HG02678 (cell line): Measurements from ENCODE around the gene DPF3.
"Not testable (repeated sequence)": the region's sequence is repeated elsewhere in the genome, so short reads cannot be mapped to it uniquely, and the experiment has no call there.

Source experiments
- ATAC-seq: cut with Tn5 transposase; IDR thresholded peaks from one replicate; pipeline ENCODE4 v1.9.1; 2021; ENCODE audit warnings: mild to moderate bottlenecking, moderate library complexity; ENCODE audit not compliant: unreplicated experiment

Gene DPF3

DNA sequence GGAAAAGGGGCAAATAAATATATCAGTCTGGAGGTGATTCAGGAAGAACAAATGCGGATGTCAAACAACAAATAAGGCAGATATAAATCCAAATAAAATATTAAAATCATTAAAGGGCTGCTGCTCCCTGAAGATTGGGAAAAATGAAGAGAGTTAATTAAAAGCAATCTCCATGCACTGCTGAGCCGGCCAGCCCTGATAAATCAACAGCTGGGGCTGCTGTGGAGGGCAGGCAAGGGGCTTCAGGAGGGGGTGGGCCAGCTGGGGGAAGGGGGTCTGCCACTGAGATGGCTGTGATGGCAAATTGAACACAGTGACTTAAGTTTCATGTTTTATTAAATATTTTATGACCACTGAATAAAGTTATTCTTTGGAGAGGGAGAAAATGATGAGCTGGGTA lies 12.4 kb downstream of the DPF3 start:
- no peak for ATAC-seq

- no peak for ATAC-seq
Observed at GRCh38 chr14:72880820-72881219, 13.1 kb downstream of the DPF3 start.

GRCh38 chr14:72880164-72880563 lies 13.7 kb downstream of the DPF3 start:
- ATAC-seq = no peak

DNA sequence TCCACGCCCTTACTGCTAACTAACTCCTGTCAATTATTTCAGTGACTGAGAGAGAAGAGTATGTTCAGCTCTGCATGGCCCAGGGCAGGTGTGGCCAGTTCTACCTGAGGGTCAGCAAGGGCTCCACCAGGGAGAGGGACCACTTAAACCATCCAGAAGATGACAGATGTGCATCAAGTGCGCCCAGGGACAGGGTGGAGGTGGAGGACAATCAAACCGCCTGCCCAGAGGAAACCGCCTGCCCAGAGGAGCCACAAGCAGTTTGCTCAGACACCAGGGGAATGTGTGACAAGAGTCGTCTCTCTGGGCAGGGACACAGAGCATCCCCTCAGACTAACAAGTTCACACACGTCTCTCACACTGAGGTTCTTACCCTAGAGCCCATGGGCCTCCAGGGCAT lies 14.5 kb downstream of the DPF3 start:
- no peak for ATAC-seq

DNA sequence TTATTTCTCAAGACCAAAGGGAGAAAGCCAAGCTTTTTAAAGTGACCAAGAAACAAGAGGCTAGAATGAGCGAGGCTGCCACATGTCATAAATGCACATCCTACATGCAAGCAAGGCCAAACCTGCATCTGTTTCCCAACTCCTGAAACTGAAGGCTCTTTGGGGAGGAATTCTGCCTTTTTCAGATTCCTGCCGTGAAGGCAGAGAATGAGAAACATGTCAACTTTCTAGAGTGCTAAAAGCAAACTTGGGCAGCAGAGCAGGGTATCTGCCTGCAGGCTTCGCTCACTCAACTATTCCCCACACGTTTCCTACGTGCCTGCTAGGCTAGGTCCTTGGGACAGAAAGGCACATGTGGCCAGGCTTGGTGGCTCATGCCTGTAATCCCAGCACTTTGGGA lies 15.2 kb downstream of the DPF3 start:
- ATAC-seq = no peak

DNA sequence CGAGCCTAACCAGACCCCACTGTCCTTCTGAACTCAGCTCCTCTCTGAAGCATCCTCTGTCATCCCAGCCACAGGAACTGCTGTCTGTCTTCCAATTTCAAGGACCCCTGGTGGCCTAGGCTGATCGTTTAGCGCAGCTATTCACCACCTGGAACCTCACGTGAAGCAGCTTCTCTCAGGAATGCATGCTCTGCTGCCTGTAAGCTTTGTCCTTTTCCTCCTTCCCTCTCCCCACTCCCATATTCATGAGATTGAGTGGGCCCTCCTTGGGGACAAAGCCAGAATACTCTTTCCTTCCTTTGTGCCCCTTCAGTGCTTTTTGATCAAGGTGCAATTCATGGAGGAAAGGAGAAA lies 17.2 kb downstream of the DPF3 start:
- ATAC-seq = no peak

- no peak for ATAC-seq
Observed at GRCh38 chr14:72876005-72876709, 17.7 kb downstream of the DPF3 start.

DNA sequence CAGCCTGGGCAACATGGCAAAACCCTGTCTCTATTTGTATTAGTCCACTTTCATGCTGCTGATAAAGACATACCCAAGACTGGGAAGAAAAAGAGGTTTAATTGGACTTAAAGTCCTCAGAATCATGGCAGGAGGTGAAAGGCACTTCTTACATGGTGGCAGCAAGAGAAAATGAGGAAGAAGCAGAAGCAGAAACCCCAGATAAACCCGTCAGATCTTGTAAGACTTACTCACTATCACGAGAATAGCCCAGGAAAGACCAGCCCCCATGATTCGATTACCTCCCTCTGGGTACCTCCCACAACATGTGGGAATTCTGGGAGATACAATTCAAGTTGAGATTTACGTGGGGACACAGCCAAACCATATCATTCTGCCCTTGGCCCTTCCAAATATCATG lies 23.0 kb downstream of the DPF3 start:
- ATAC-seq = not testable (repeated sequence)

DNA sequence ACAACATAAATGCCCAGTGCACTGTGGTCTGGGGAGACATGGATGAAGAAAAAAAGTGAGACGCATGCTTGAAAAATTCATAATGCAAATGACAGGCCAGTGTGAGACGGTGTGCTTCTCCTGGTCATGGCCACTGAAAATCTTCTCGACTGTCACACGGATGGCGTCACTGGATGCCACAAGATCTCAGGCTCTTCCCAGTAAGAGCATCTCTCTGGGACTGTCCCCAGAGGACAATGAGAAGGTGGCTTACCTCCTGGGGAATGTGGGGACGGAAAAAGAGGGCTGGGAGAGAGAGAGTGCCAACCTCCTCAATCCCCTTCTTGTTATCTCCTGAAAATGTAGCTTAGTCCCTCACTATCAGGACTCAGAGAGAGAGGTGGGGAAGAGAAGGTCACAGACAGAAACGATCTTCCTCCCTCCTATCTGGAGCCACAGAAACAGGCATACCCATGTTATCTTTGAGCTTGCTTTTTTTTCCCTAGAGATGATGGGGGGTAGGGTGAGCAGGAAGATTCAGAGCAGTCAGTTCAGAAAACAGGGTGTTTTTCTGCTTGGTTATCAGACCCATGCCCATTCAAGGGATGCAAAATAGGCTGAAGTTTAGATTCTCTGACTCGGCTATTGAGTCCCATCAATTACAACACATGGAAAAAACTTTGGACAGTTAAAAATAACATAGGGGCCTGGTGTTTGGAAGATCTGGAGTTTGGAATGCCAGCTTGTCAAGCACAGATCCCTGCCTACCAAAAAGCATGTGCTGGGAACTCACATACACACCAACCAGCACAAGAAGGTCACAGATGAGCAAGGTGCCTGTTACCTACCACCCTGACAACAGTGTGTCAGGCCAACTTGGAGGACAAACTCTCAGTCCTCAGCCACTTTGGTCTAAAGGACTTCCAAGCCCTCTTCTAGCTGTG lies 24.2 kb downstream of the DPF3 start:
- no peak for ATAC-seq

- no peak for ATAC-seq
Observed at GRCh38 chr14:72868500-72868899, 25.4 kb downstream of the DPF3 start.

DNA sequence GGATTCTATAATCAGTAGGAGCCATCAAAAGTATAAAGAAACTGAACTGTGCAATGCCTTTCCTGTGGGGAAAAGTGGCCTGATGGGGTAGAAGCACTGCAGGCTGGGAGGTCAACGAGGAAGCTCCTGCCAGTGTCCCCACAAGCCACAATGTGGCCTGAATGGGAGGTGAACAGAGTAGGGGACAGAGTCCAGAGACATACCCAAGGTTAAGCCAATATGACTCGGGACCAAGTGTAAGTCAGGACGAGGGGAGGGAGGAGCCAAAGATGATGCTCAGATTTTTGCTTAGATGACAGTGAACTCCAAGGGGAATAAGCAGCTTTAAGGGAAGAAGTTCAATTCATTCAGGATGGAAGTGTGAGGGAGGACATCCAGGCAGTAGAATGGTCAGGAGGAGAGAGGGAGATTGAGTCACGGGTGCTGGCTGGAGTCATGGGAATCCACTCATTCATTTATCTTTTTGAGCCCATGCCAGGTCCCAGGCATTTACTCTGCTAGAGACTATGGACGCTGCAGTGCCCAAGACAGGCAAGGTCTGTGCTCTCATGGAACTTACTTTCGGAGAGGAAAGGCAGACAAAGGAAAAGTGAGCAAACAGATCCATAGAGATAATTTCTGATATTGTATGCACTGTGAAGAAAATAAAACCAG lies 29.1 kb downstream of the DPF3 start:
- ATAC-seq = no peak

GRCh38 chr14:72863216-72864006 lies 30.5 kb downstream of the DPF3 start:
- ATAC-seq = peak; percentile 67

- no peak for ATAC-seq
Observed at GRCh38 chr14:72856530-72857266, 37.2 kb downstream of the DPF3 start.

DNA sequence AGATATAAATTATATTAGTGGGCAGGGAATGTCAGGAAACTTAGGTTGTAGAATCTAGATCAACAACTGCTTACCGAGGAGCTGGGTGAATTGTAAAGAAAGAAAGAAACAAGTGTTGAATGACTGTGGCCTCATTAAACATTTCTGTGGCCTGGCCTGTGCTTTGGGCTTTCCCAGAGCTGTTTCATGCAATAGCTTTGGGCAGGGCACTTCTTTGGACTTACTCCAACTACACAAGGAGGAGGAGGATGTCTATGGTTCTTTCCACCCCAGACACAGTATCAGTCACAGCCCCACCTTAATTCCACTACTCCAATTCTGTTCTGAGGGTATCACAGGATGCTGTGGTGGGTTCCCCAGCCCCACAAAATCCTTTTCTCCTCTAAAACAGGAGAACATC lies 38.0 kb downstream of the DPF3 start:
- ATAC-seq = no peak

GRCh38 chr14:72852194-72852593 lies 41.7 kb downstream of the DPF3 start:
- no peak for ATAC-seq

- no peak for ATAC-seq
Observed at GRCh38 chr14:72851635-72852034, 42.3 kb downstream of the DPF3 start.

DNA sequence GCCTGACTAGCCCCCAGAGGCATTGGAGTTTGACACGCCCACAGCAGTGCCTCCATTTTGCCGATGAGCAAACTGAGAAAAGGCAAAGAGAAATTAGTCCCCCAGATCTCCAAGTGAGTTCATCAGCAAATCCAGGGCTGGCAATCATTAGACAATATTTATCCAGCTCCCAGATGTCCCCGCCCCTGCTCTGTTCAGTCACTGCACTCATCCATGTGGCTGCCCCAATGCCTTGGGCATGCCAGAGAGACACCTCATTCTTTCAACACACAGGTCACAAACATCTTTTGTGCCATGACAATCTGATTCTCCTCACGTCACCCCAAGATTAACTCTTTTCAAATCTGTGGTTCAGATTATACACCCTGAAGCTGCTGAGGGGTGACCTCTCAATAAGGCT lies 43.5 kb downstream of the DPF3 start:
- no peak for ATAC-seq

DNA sequence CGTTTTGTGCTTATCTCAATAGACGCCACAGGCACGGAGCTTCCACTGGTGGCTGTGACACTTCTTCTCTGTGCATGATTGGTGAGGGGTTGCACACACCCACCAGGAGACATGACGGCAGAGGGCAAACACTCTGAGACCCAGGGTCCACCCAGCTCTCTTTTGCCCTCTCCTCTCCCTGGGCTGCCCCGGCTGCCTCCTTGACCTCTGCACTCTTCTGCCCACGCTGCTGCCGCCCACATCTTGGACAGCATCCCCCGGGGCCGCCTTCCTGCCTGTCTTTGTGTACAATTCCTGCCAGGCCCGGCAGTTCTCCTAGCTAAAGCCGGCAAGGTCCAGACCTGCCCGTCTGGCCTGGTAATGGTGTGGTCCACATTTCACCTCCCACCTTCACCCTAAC lies 44.7 kb downstream of the DPF3 start:
- ATAC-seq = no peak

DNA sequence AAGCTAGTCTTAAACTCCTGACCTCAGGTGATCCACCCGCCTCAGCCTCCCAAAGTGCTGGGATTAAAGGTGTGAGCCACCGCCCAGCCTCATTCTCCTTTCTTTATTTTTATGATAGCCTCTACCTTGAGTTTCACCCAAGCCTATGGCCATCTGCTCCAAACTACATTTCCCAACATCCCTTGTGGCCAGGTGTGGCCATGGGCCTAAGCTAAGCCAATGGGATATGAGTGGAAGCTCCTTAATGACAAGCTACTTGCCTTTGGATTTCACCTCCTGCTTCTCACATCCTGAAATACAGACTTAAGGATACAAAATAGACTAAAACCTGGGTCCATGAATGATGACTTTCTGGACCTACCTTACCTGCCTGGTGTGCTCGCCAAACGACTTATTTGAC lies 46.2 kb downstream of the DPF3 start:
- ATAC-seq = no peak

DNA sequence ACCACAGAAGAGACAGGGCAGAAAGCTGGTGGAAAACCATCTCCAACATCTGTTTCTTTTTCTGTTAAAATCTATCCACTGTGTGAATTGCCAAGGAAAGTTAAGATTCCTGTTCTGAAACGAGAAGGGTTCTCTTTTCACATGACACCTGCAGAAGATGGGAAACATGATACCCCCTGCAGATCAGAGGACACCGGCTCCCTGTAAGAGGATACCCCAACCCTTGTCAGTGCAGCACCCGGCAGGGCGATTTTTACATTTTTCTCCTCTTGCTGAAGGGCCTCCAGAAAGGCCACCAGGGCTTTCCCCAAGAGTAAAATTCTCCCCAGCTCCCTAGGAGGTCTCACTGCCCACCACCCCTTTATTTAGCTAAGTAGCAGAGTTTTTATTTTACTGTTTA lies 48.2 kb downstream of the DPF3 start:
- no peak for ATAC-seq
